ACC112 (cell line): ENCODE results near the gene INPP5B.
"Not testable (repeated sequence)": the region's sequence is repeated elsewhere in the genome, so short reads cannot be mapped to it uniquely, and the experiment has no call there.

Source experiments
- H2AFZ ChIP-seq: fragments of 200-600 bp; sonication (generic); one replicate; pipeline ENCODE4 v1.6.0; 2017; ENCODE audit warnings: antibody characterized with exemption, low read length; ENCODE audit not compliant: unreplicated experiment
- H3K27ac ChIP-seq: fragments of 200-600 bp; sonication (generic); 2 replicates; pipeline ENCODE4 v1.5.1; 2014; ENCODE audit warnings: low read depth, mild to moderate bottlenecking, antibody characterized with exemption, low read length, moderate library complexity
- H3K27me3 ChIP-seq: fragments of 200-600 bp; sonication (generic); 2 replicates; pipeline ENCODE4 v1.6.1; 2014; ENCODE audit warnings: mild to moderate bottlenecking, antibody characterized with exemption, low read length, moderate library complexity, mixed read lengths; ENCODE audit not compliant: insufficient read depth
- H3K36me3 ChIP-seq: fragments of 200-600 bp; sonication (generic); 2 replicates; pipeline ENCODE4 v1.6.1; 2016; ENCODE audit warnings: mild to moderate bottlenecking, antibody characterized with exemption, low read length, moderate library complexity, mixed read lengths; ENCODE audit not compliant: insufficient read depth
- H3K4me1 ChIP-seq: fragments of 200-600 bp; sonication (generic); one replicate; pipeline ENCODE4 v1.6.1; 2016; ENCODE audit warnings: low read length, mixed read lengths; ENCODE audit not compliant: insufficient read depth, unreplicated experiment, control insufficient read depth
- H3K4me3 ChIP-seq: fragments of 200-600 bp; sonication (generic); 2 replicates; pipeline ENCODE4 v1.5.1; 2014; ENCODE audit warnings: mild to moderate bottlenecking, low read depth, low read length
- H3K79me2 ChIP-seq: fragments of 200-600 bp; sonication (generic); one replicate; pipeline ENCODE4 v1.6.0; 2016; ENCODE audit warnings: low read length; ENCODE audit not compliant: control insufficient read depth, unreplicated experiment, insufficient read depth

INPP5B gene

DNA sequence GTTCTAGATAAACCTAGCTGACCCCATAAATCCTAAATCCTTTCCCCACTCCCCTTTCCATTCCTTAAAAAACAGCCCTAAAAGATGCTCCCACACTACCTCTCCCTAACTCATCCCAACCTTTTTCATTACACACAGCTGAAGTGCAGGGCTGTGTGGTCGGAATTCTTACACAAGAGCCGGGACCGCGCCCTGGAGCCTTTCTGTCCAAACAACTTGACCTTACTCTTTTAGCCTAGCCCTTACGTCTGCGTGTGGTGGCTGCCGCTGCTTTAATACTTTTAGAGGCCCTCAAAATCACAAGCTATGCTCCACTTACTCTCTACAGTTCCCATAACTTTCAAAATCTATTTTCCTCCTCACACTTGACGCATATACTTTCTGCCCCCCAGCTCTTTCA, 36.0 kb downstream of the INPP5B start:
- H2AFZ ChIP-seq, H3K27ac ChIP-seq, H3K4me3 ChIP-seq, H3K79me2 ChIP-seq, H3K27me3 ChIP-seq, H3K4me1 ChIP-seq: not testable (repeated sequence)
- H3K36me3 ChIP-seq, result peaks cover 27% of the 10 kb centered on the region

- not testable (repeated sequence) for H2AFZ ChIP-seq, H3K4me3 ChIP-seq, H3K27ac ChIP-seq, H3K27me3 ChIP-seq, H3K79me2 ChIP-seq, H3K4me1 ChIP-seq
- peaks cover 21% of the 10 kb centered on the region for H3K36me3 ChIP-seq
Observed at GRCh38 chr1:37908531-37908930, 38.3 kb downstream of the INPP5B start.

GRCh38 chr1:37907416-37908125, 39.3 kb downstream of the INPP5B start:
- not testable (repeated sequence) for H3K27ac ChIP-seq, H3K27me3 ChIP-seq, H3K4me3 ChIP-seq, H3K79me2 ChIP-seq, H2AFZ ChIP-seq, H3K4me1 ChIP-seq
- peaks cover 21% of the 10 kb centered on the region for H3K36me3 ChIP-seq

- peaks cover 23% of the 10 kb centered on the region for H3K36me3 ChIP-seq
- H3K4me1 ChIP-seq, H3K4me3 ChIP-seq, H3K27ac ChIP-seq, H3K27me3 ChIP-seq, H3K79me2 ChIP-seq, H2AFZ ChIP-seq: not testable (repeated sequence)
Observed at GRCh38 chr1:37906591-37906990, 40.3 kb downstream of the INPP5B start.

GRCh38 chr1:37905727-37906126, 41.1 kb downstream of the INPP5B start:
- Histone ChIP-seq H2AFZ (no peak overlapping the region), H3K27ac (no peak overlapping the region), H3K4me3 (no peak overlapping the region), H3K36me3 (peaks cover 20% of the 10 kb centered on the region), H3K4me1 (no peaks in the 10 kb centered on the region), H3K79me2 (no peaks in the 10 kb centered on the region), H3K27me3 (no peaks in the 10 kb centered on the region)

DNA sequence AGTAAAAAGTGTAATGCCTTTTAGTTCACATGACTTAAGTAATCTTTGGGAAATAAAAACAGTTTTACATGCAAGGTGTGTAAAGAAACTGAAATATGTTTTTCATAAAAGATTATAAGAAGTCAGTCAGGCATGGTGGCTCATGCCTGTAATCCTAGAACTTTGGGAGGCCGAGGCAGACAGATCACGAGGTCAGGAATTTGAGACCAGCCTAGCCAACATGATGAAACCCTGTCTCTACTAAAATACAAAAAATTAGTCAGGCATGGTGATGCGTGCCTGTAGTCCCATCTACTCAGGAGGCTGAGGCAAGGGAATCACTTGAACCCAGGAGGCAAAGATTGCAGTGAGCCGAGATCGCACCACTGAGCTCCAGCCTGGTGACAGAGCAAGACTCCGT, 42.9 kb downstream of the INPP5B start:
- not testable (repeated sequence) for H3K79me2 ChIP-seq
- H3K36me3 ChIP-seq, result peaks cover 20% of the 10 kb centered on the region

DNA sequence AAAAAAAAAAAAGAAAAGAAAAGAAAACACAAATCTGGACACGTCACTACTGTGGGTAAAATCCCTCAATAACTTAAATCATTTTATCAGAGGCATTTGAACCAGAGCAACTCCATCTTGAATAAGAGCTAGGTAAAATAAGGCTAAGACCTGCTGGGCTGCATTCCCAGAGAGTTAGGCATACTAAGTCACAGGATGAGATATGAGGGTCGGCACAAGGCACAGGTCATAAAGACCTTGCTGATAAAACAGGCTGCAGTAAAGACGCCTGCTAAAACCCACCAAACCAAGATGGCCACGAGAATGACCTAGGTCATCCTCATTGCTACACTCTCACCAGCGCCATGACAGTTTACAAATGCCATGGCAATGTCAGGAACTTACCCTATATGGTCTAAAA, 43.9 kb downstream of the INPP5B start:
- H3K27ac ChIP-seq, result no peak overlapping the region
- H3K4me3 ChIP-seq, result no peak overlapping the region
- H3K79me2 ChIP-seq, result no peaks in the 10 kb centered on the region
- H3K4me1 ChIP-seq, result no peaks in the 10 kb centered on the region
- H3K36me3 ChIP-seq, result peaks cover 20% of the 10 kb centered on the region
- H3K27me3 ChIP-seq, result no peaks in the 10 kb centered on the region
- no peak overlapping the region for H2AFZ ChIP-seq

More for the DNA sequence above, 42.9 kb downstream of the INPP5B start:
- not testable (repeated sequence) for H2AFZ ChIP-seq, H3K4me3 ChIP-seq, H3K27me3 ChIP-seq, H3K4me1 ChIP-seq, H3K27ac ChIP-seq

GRCh38 chr1:37901893-37902225, 45.0 kb downstream of the INPP5B start:
- Histone ChIP-seq H3K4me1 (no peaks in the 10 kb centered on the region), H3K79me2 (no peaks in the 10 kb centered on the region), H3K4me3 (no peak overlapping the region), H3K27ac (no peak overlapping the region), H3K36me3 (peaks cover 15% of the 10 kb centered on the region), H3K27me3 (no peaks in the 10 kb centered on the region), H2AFZ (no peak overlapping the region)

DNA sequence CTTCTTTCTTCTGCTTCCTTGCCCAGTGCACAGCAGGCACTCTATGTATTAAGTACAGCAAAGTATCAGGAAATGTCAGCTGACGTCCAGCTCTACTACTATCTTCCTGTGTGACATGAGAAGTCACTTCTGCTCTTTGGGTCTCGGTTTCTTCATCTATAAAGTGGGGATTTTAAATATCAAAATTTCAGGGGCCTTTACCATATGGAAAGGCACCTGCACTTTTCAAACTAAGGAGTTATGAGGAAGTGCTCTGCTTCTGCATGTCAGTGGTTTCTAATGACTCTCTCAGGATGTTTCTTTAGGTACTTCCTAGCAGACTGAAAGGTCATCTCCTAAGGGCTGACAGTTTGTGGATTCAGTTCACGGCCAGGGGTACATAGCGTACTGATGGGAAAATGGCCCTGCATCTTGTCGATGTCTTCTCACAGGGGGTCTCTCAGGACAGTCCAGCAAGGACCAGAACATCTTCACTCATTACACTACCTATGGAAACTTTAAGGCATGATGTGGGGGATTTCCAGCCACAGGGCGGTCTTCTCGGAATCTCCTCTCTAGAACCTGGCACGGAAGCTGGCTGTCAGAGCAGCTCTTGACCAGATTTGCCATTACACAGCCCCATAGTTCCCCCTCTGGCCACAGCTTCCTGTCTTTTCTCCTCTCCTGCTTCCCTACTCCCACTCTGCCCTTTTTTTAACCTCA, 45.5 kb downstream of the INPP5B start:
- H3K36me3 ChIP-seq, result peaks cover 13% of the 10 kb centered on the region
- H3K27me3 ChIP-seq, result no peaks in the 10 kb centered on the region
- H3K79me2 ChIP-seq, result no peaks in the 10 kb centered on the region
- H2AFZ ChIP-seq, result no peak overlapping the region
- no peaks in the 10 kb centered on the region for H3K4me1 ChIP-seq
- no peak overlapping the region for H3K4me3 ChIP-seq
- H3K27ac ChIP-seq, result no peak overlapping the region

- H3K27me3 ChIP-seq, H3K4me3 ChIP-seq, H3K27ac ChIP-seq, H3K36me3 ChIP-seq, H2AFZ ChIP-seq, H3K4me1 ChIP-seq, H3K79me2 ChIP-seq: not testable (repeated sequence)
Observed at GRCh38 chr1:37897563-37897962, 49.3 kb downstream of the INPP5B start.

DNA sequence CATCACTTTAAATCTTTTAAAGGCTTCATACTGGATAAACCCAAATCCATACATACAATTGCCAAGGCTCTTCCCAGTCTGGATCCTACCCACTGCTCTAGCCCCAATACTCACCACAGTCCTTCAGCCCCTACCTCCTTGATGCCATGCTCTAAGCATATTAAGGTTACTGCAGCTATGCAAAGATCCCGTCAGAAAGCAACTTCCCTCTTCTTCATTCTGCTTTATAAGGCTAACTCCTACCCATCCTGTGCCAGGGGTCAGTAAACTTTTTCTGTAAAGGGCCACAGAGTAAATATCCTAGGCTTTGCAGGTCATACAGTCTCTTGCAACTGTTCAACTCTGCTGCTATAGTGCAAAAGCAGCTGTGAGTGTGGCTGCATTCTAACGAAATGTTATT, 53.2 kb downstream of the INPP5B start:
- peaks cover 9% of the 10 kb centered on the region for H3K4me1 ChIP-seq
- no peaks in the 10 kb centered on the region for H3K27me3 ChIP-seq
- H3K36me3 ChIP-seq, result no peaks in the 10 kb centered on the region
- no peak overlapping the region for H3K4me3 ChIP-seq
- H3K79me2 ChIP-seq, result no peaks in the 10 kb centered on the region
- H3K27ac ChIP-seq, result no peak overlapping the region
- H2AFZ ChIP-seq, result no peak overlapping the region
